Stimulated activated CD8-positive, alpha-beta memory T cell treated with anti-CD3 and anti-CD28 coated beads, Interleukin-15, amount 100 ng/mL, for 4 hours (primary cell): ENCODE measurements around the gene PGM5.

Experiments
- DNase-seq, 2 donors: peaks; one replicate each; pipeline ENCODE4 v3.0.0-alpha.2; 2020; ENCODE audit warnings: low read depth in 2 of 2

The PGM5 gene

GRCh38 chr9:68495247-68495646 lies 138.8 kb downstream of the PGM5 start:
- no peak for DNase-seq

- no peak for DNase-seq
These were observed 139.9 kb downstream of the PGM5 start for GRCh38 chr9:68496356-68496755.

GRCh38 chr9:68497629-68498028 lies 141.2 kb downstream of the PGM5 start:
- DNase-seq = no peak

DNA sequence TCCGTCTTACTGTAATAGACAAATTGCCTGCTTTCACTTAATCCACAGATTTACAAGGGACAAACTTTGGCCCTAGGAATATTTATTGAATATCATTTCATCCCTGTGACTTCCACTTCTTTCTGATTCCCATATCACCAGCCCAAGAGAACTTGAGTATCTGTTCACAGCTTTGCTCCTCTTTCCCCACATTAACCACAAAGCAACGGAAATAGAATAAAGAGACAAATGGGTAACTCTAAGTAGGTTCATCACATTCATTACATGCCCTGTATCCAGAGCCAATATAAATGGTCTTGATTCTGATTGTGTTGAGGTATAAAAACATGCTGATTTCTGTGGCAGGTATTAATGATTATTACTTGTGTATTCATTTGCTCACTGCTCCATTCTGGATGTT lies 142.4 kb downstream of the PGM5 start:
- no peak for DNase-seq

DNA sequence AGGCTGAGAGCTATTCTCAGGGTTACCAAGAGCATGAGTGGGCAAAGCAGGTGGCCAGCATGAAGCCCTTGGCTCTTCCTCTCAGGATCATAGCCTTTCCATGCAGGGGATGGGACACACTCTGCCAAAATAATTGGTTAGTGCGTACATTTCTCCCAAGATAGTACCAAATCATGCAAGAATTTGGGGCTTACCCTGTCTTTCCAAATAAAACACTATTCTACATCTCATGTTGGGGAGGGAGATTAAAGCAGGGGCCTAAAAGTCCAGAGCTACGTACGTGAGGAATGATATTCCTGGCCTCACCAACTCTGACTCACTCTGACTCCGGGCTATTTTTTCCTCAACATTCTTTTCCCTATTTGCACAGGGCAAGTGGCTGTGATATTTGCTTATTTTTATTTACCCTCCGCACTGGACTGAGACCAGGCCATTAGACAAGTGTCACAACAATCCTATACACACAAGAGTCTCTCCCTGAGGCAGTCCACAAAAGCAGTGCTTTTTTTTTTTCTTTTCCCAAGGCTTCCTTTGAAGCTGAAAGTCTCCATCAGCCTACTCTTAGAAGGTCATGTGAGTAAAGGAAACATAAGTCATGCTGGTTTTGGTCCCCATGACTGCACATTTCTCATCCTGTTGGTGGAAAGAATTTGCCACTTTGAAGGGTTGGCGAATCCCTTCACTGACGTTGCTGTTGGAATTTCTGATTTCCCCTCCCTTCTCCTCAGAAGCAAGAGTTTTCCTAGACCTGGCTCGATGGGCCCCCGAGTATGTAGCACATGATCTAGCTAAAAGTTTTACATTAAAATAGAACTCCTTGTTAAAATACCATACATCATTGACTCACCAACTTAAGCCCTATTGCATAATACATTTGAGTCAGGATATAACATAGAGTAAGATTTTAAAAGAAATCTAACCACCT lies 144.3 kb downstream of the PGM5 start:
- no peak for DNase-seq

DNA sequence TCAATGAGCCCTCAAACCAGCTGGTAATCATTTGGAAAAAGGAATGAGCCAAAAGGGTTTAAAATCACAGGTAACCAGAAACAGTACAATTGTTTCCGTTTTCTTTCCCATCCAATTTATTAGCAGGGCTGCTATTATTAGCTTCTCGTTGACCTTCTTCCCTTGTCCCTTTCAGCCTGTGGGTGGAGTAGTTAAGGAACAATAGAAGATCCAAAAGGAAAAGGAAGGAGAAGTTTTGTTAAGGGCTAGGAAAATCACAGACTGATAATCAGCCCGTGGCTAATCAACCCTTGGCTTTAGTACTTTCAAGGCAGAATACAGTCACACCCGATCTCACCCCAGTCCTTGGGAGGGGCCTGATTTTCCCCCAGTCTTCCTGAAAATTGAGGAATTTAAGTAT lies 145.9 kb downstream of the PGM5 start:
- no peak for DNase-seq

DNA sequence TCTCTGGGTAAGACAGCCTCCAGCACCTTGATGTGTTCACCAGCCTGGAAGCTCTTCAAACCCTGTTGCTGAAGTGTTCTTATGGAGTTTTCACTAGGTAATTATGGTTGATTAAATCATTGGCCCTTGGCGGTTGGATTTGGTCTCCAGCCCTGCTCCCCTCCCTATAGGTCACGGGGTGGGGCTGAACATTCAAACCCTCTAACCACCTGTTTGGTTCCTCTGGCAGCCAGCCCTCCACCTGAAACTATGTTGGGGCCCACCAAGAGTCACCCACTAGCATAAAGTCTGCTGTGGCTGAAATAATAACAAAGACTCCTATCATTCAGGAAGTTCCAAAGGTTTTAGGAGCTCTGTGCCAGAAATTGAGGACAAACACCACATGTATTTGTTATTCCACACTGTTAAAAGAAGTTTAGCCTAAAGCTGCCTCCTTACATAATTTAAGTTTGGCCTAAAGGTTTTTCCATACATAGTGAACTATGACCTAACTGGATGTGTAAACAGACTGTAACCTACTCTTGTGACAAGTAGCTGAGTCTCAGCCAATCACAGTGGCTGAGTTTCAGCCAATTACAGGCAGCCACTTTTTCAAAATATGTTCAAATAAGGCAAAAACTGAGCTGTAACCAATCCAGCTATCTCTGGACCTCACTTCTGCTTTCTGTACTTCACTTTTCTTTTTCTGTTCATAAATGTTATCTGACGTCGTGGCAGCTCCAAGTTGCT lies 149.4 kb downstream of the PGM5 start:
- DNase-seq = no peak

GRCh38 chr9:68506551-68506950 lies 150.1 kb downstream of the PGM5 start:
- no peak for DNase-seq

DNA sequence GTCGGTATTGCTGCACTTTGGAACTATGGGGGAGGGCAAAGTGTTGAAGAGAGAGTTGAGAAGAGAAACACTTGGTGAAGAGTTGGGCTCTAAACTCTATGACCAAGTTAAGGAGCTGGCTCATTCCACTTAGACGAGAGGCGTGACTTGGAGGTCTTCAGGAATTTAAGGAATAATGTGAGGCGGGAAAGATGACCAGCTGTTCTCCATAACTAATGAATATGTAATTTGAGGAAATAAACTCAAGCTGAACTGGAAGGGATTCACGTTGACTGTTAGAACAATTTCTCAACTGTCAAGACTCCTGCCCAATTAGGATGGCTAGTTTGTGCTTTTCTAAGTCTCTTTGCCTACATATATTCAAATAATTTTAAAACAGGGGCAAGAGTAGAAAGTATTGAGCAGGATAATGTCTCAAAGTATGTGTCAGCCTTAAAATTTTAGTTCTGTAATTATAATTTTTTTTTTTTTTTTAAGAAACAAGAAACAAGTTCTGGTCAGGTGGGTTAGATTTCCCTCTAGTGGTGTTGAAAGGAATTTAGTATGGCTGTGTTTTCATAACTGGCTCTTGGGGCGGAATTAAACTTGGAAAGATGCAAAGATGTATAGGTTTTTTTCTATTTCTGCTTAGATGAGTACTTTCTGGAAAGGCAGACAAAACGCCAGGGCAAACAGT lies 150.9 kb downstream of the PGM5 start:
- no peak for DNase-seq

GRCh38 chr9:68507806-68508145 lies 151.4 kb downstream of the PGM5 start:
- DNase-seq = no peak

DNA sequence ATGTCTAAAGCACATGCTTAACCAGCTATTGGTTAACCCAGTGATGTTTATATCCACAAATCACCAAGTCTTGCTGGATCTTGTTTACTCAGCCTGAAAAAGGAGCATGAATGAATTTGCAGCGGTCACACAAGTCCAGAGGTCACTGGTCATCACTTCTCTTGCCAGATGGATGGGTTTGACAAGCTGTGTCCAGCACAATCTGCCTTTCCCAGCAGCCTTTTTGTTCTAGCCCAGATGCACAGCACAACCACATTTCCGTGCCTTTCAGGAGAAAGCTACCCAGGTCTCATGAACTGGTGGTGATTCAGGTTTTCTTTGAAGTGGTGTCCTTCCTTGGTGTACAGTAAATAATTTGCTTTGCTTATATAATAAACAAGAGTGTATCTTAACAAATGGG lies 152.1 kb downstream of the PGM5 start:
- DNase-seq = no peak

DNA sequence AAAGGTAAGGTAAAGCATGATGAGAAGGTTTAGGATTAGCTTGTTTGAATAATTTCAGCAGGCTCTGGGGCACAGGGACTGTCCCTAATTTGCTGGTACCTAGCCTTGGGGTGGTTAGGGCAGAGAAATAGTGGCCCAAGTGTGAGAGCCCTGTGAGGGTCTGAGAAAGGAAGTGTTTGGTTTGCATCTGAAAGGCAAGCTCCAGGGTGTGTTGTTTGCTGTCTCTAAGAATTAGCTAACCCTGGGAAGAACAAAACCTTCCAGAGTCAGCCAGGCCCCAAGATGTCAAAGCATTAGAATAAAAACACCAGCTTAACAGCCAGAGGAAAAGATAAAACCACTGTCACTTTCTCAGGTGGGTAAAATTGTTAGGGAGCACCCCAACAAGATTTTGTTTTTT lies 153.3 kb downstream of the PGM5 start:
- DNase-seq = no peak

GRCh38 chr9:68513385-68513784 lies 157.0 kb downstream of the PGM5 start:
- no peak for DNase-seq

GRCh38 chr9:68513981-68514380 lies 157.6 kb downstream of the PGM5 start:
- DNase-seq = no peak

DNA sequence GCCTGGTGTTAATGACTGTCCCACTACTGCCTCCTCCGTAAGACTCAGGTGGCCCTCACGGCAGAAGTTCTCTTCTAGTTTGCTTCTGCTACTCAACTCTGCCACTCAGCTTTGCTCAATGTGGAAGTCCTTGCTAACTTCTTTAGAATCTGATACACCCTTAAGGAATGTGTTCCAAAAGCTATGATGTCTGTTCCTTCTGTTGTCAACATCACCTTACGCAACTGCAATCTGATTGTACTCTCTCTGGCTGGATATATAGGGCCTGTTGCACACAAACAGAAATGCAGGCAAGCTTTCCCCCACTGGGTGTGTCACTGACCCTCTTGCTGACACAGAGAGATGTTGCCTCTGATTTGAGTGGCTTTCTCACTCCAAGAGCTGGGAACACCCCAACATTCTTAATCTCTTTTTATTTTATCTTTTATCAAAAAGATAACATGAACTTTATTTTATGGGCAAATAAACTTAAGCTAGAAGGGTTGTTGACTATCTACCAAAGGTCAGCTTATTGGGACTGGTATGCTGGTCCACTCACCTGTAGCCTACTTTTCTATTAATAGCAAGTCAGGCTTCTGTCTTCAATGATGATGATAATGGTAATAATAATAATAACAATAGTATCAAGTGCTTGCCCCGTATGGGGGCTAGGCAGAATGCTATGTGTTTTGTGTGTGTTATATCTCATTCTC lies 159.1 kb downstream of the PGM5 start:
- no peak for DNase-seq

- no peak for DNase-seq
These were observed 165.7 kb downstream of the PGM5 start for GRCh38 chr9:68522131-68522530.

GRCh38 chr9:68522954-68523353 lies 166.5 kb downstream of the PGM5 start:
- DNase-seq = no peak

DNA sequence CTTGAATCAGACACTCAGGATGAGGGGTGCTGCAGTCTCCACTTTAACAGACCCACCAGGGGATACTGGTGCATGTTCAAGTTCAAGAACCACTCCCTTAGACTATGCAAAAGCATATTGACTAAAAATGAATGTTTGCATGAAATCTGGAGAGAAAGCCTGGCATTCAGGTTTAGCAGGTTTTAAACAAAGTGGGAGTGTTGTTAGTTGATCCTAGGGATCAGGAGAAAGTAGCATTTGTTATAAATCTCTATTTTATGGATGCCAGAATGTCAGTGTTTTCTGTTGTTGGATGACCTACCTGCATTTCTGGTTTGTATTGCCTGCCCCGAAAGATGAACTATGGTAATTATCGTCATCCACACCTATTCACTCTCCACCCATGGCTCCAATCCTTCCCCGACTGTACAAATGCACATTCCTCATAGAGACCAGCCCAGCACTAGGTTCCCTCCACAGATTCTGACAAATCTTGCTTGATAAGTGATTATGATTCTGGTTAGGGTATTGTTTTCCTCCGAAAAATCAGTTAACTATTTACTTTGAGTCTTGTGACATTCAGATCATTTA lies 167.0 kb downstream of the PGM5 start:
- no peak for DNase-seq

GRCh38 chr9:68530618-68531017 lies 174.2 kb downstream of the PGM5 start:
- DNase-seq = no peak

- no peak for DNase-seq
These were observed 175.7 kb downstream of the PGM5 start for GRCh38 chr9:68532131-68532530.

GRCh38 chr9:68533678-68534077 lies 177.3 kb downstream of the PGM5 start:
- DNase-seq = no peak
